B cell (primary cell): ENCODE data around the gene RNF187. TPM values are rescaled to one million over a fixed set of nuclear protein-coding genes. Genes with fewer than 3 reads are reported as not detected.

Experiments used
- ATAC-seq: fragments of 200-7000 bp; cut with Tn5 transposase; one replicate; pipeline ENCODE4 v1.10.0; 2021; ENCODE audit warnings: low read depth, mild to moderate bottlenecking, moderate number of reproducible peaks, moderate library complexity
- CTCF ChIA-PET: fragments of 350-600 bp; sonication (Branson Sonifier 250); formaldehyde crosslinking; loops from one replicate; lab custom pipeline; 2021; ENCODE audit warnings: antibody characterized with exemption, inconsistent platforms; lab: Charles Lee
- POLR2A ChIA-PET: fragments of 350-600 bp; sonication (Branson Sonifier 250); formaldehyde crosslinking; loops from one replicate; lab custom pipeline; 2021; ENCODE audit warnings: antibody characterized with exemption; lab: Charles Lee
- DNase-seq: peaks from one replicate; pipeline ENCODE4 v3.0.0; 2013
- H2AFZ ChIP-seq: 2 replicates; pipeline ENCODE4 v1.6.1; 2012; ENCODE audit warnings: mild to moderate bottlenecking, low read depth, low read length; ENCODE audit not compliant: insufficient read depth, poor library complexity, severe bottlenecking
- H3K27ac ChIP-seq, 2 donors: 1 replicate in 1 of 2; 2 replicates in 1 of 2; pipeline ENCODE4 v1.5.1; 2012 to 2013; ENCODE audit warnings: low read length in 2 of 2, mild to moderate bottlenecking in 2 of 2, moderate library complexity in 1 of 2
- H3K27me3 ChIP-seq, 4 experiments: fragments of 200-600 bp in 1 of 4; sonication (generic) in 1 of 4; replicated peaks in 1 of 4; 1 replicate in 2 of 4; 2 replicates in 2 of 4; pipeline versions ENCODE4 v1.6.1 to v1.7.0; 2013 to 2016; ENCODE audit warnings: low read length in 3 of 4, mild to moderate bottlenecking in 2 of 4, mixed read lengths in 1 of 4, moderate library complexity in 1 of 4; ENCODE audit not compliant: insufficient read depth in 4 of 4, control insufficient read depth in 3 of 4; ENCODE audit errors: control extremely low read depth in 1 of 4
- H3K36me3 ChIP-seq, 2 experiments: replicated peaks in 1 of 2; 1 replicate in 1 of 2; 2 replicates in 1 of 2; pipeline versions ENCODE4 v1.6.1 to v1.7.1; 2013; ENCODE audit warnings: low read length in 1 of 2; ENCODE audit not compliant: insufficient read depth in 2 of 2, control insufficient read depth in 1 of 2; ENCODE audit errors: control extremely low read depth in 1 of 2, extremely low read depth in 1 of 2
- H3K4me1 ChIP-seq, 2 donors: fragments of 200-600 bp in 1 of 2; sonication (generic) in 1 of 2; 1 replicate in 1 of 2; 2 replicates in 1 of 2; pipeline versions ENCODE4 v1.5.1 to v1.6.1; 2013 to 2017; ENCODE audit warnings: low read length in 2 of 2; ENCODE audit not compliant: control insufficient read depth in 2 of 2, insufficient read depth in 2 of 2
- H3K4me2 ChIP-seq: replicated peaks from 2 replicates; pipeline ENCODE3; 2012; ENCODE audit warnings: mild to moderate bottlenecking, low read depth, low read length; ENCODE audit not compliant: poor library complexity, severe bottlenecking
- H3K4me3 ChIP-seq, 5 experiments: fragments of 200-600 bp in 1 of 5; sonication (generic) in 1 of 5; 1 replicate in 3 of 5; 2 replicates in 2 of 5; pipeline versions ENCODE4 v1.5.1 to v1.7.0; 2011 to 2016; ENCODE audit warnings: low read length in 4 of 5, mild to moderate bottlenecking in 4 of 5, low read depth in 2 of 5, control low read depth in 1 of 5, moderate library complexity in 1 of 5; ENCODE audit not compliant: insufficient read depth in 1 of 5; ENCODE audit errors: control extremely low read depth in 1 of 5, extremely low read depth in 1 of 5
- H3K79me2 ChIP-seq: fragments of 200-600 bp; sonication (generic); one replicate; pipeline ENCODE4 v1.6.0; 2016; ENCODE audit warnings: low read length; ENCODE audit not compliant: control insufficient read depth, insufficient read depth
- H3K9ac ChIP-seq: fragments of 200-600 bp; sonication (generic); 2 replicates; pipeline ENCODE4 v1.6.1; 2017; ENCODE audit warnings: mild to moderate bottlenecking, low read length, moderate library complexity
- H3K9me3 ChIP-seq, 3 donors: one replicate each; pipeline versions ENCODE4 v1.6.1 to v1.7.1; 2013; ENCODE audit warnings: low read length in 2 of 3; ENCODE audit not compliant: control insufficient read depth in 2 of 3, insufficient read depth in 1 of 3; ENCODE audit errors: control extremely low read depth in 1 of 3
- H4K20me1 ChIP-seq: 2 replicates; pipeline ENCODE4 v1.6.0; 2012; ENCODE audit warnings: mild to moderate bottlenecking, low read length; ENCODE audit not compliant: insufficient read depth, control insufficient read depth, poor library complexity, severe bottlenecking
- H3K27ac Mint-ChIP-seq: one replicate; pipeline ENCODE4 v1.8.0; 2021; ENCODE audit warnings: mixed read lengths
- H3K27me3 Mint-ChIP-seq: one replicate; pipeline ENCODE4 v1.8.0; 2021; ENCODE audit warnings: mixed read lengths
- H3K4me1 Mint-ChIP-seq: one replicate; pipeline ENCODE4 v1.8.0; 2021; ENCODE audit warnings: mixed read lengths
- H3K4me3 Mint-ChIP-seq: one replicate; pipeline ENCODE4 v1.8.0; 2021; ENCODE audit warnings: mixed read lengths
- H3K9me3 Mint-ChIP-seq: one replicate; pipeline ENCODE4 v1.8.0; 2022; ENCODE audit warnings: mixed read lengths; ENCODE audit not compliant: insufficient read depth
- EZH2 ChIP-seq: IDR thresholded peaks from 2 replicates; pipeline ENCODE4 v1.6.1; 2012; ENCODE audit warnings: borderline replicate concordance, low read depth, mild to moderate bottlenecking, moderate library complexity, low read length; ENCODE audit not compliant: insufficient read depth, poor library complexity, severe bottlenecking
- WGBS: methylation state at CpG from one replicate; pipeline ENCODE4 v1.1.5; 2013; ENCODE audit warnings: missing lambda C conversion rate; ENCODE audit not compliant: insufficient coverage; 5-methylcytosine and 5-hydroxymethylcytosine counted together
- intact Hi-C: fragments of 100-400 bp; cut with micrococcal nuclease; formaldehyde crosslinking; loops from one replicate; pipeline ENCODE4 v1.10.0; 2022
- polyA plus RNA-seq: library from polyadenylated mRNA; depleted of rRNA; stranded (reverse); fragments of >200 nt; gene quantifications from 2 replicates; pipeline ENCODE4 v1.2.3, GENCODE V29; 2012
- total RNA-seq, 2 donors: library from RNA; stranded (reverse); fragments of 120-200 nt in 1 of 2; gene quantifications; 1 replicate in 1 of 2; 2 replicates in 1 of 2; pipeline versions ENCODE4 v1.2.3 to v1.2.4, GENCODE V29; 2013 to 2022
- TF ChIP-seq, protein P1 (sequence below): fragments of 200-600 bp; IDR thresholded peaks from one replicate; pipeline ENCODE4 v1.8.0; 2022; ENCODE audit warnings: antibody characterized with exemption, mild to moderate bottlenecking

The RNF187 gene
- total and polyA plus RNA-seq, 2 donors (not counting 1 experiment from before 2014, with no cell fraction given): 25.5 to 67.3 TPM

DNA sequence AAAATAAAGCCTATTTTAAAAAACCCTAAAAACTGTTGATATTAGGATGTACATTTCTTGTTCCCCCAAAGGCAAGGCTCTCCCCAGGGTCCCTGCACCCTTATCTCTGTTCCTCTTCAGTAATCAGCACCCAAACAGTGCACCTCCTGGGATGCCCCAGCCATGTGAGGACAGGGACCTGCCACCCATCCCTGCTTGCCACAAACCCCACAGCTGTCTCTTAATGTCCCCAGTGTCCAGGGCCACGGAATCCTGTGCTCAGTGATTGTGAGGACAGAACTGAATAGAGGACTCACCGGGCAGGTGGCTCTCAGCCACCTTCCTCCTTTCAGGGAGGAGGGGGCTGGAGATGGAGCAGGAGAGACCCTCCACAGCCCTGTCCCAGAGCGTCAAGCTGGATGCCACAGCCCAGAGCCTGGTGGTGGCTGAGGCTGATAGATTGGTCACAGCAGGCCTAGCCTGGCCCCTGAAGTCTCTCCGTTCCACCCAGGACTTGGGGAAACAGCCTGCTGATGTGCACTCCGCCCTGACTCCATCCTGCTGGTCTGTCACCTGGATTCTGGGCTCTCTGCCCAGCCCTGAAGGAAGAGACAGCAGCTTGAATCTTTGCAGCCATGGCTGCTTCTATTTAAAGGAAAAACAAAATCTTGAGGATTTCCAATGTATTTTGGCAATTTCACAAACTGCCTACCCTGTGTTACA, 23.1 kb downstream of the RNF187 start:
- Histone ChIP-seq H3K4me2 (no peak overlapping the region), H3K4me3 (no peak overlapping the region), H2AFZ (no peak overlapping the region), H3K9me3 (no peaks in the 10 kb centered on the region), H3K79me2 (no peaks in the 10 kb centered on the region), H3K9ac (no peak overlapping the region), H3K27me3 (peaks cover 0 to 2% (median 0%) of the 10 kb centered on the region in 4 experiments), H4K20me1 (no peaks in the 10 kb centered on the region), H3K4me1 (no peaks in the 10 kb centered on the region), H3K27ac (no peak overlapping the region), H3K36me3 (no peaks in the 10 kb centered on the region)
- POLR2A ChIA-PET: no interaction called here
- TF ChIP-seq, protein P1, sequence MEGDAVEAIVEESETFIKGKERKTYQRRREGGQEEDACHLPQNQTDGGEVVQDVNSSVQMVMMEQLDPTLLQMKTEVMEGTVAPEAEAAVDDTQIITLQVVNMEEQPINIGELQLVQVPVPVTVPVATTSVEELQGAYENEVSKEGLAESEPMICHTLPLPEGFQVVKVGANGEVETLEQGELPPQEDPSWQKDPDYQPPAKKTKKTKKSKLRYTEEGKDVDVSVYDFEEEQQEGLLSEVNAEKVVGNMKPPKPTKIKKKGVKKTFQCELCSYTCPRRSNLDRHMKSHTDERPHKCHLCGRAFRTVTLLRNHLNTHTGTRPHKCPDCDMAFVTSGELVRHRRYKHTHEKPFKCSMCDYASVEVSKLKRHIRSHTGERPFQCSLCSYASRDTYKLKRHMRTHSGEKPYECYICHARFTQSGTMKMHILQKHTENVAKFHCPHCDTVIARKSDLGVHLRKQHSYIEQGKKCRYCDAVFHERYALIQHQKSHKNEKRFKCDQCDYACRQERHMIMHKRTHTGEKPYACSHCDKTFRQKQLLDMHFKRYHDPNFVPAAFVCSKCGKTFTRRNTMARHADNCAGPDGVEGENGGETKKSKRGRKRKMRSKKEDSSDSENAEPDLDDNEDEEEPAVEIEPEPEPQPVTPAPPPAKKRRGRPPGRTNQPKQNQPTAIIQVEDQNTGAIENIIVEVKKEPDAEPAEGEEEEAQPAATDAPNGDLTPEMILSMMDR: no peak
- no peak for TF ChIP-seq EZH2
- Mint-ChIP-seq H3K27me3 (peaks cover 20% of the 10 kb centered on the region), H3K4me3 (no peak overlapping the region), H3K27ac (no peak overlapping the region), H3K4me1 (no peaks in the 10 kb centered on the region), H3K9me3 (no peaks in the 10 kb centered on the region)
- ATAC-seq (no peak), DNase-seq (no peak)
- CTCF ChIA-PET: interaction anchor here (0.5 to 3.6 kb wide), 2 partner anchors 10 to 104 kb away, joined by 3 to 18 read pairs; partner anchors contain the start of gene TRIM11
- intact Hi-C loops: no loop called here
- 76% methylated on average over 3 of the region's 5 CpGs for WGBS

DNA sequence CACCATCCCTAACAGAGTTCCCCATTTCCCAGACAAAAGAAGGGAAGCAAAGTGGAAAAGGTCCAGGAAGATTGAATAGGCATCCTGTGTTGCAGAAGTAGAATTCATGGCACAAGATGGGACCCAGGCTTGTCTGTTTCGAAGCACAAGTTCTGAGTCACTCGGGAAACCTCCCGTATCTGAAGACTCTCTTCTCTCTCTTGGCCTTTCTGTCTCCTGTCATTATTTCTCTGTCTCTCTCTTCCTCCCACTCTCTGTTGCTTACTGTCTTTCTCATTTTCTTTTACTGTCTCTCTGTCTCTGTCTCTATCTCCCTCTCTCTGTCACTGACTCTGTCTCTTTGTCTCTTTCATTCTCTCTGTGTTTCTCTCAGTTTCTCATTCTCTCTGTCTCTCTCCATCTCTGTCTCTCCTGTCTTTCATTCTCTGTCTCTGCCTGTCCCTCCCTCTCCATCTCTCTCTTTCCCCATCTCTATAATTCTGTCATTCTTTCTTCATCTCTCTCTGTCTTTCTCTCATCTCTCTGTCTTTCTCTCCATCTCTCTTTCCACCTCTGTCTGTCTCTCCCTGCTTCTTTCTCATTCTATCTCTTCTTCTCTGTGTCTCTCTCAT, 23.7 kb downstream of the RNF187 start:
- Histone ChIP-seq H2AFZ (no peak overlapping the region), H3K27me3 (no peaks in the 10 kb centered on the region), H3K4me3 (no peak overlapping the region), H3K27ac (no peak overlapping the region), H3K9me3 (no peaks in the 10 kb centered on the region), H3K4me2 (no peak overlapping the region), H3K79me2 (no peaks in the 10 kb centered on the region), H3K4me1 (no peaks in the 10 kb centered on the region), H3K36me3 (no peaks in the 10 kb centered on the region), H4K20me1 (no peaks in the 10 kb centered on the region), H3K9ac (no peak overlapping the region)
- H3K27me3 Mint-ChIP-seq: peaks cover 20% of the 10 kb centered on the region
- TF ChIP-seq, protein P1: peak; percentile 14
- TF ChIP-seq EZH2: no peak
- 92% methylated on average over 3 of the region's 3 CpGs for WGBS
- H3K9me3 Mint-ChIP-seq: no peaks in the 10 kb centered on the region
- ATAC-seq (no peak), DNase-seq (no peak)
- intact Hi-C loops: no loop called here
- no peaks in the 10 kb centered on the region for H3K4me1 Mint-ChIP-seq
- no peak overlapping the region for H3K27ac Mint-ChIP-seq
- POLR2A ChIA-PET: no interaction called here
- no peak overlapping the region for H3K4me3 Mint-ChIP-seq
- CTCF ChIA-PET: interaction anchor here (3.6 kb wide), 1 partner anchor 10 kb away, joined by 18 read pairs; no protein-coding TSS in a partner anchor
